DMS 273 (cell line): ENCODE results near the gene SRGAP2.
A peak's percentile ranks its signal among the peaks of the same experiment; 100 is the strongest.
"Not testable (repeated sequence)": the region's sequence is repeated elsewhere in the genome, so short reads cannot be mapped to it uniquely, and the experiment has no call there.

Experiments used
- DNase-seq: peaks from one replicate; lab custom pipeline; 2025; ENCODE audit not compliant: unreplicated experiment; lab: John Stamatoyannopoulos, UW

Gene SRGAP2

GRCh38 chr1:206203364-206204158 lies at the start of gene SRGAP2:
SRGAP2 (plus strand) TSS chr1:206203541; CDS start chr1:206205971, 2,430 bp downstream.
- peak; percentile 77 for DNase-seq

DNA sequence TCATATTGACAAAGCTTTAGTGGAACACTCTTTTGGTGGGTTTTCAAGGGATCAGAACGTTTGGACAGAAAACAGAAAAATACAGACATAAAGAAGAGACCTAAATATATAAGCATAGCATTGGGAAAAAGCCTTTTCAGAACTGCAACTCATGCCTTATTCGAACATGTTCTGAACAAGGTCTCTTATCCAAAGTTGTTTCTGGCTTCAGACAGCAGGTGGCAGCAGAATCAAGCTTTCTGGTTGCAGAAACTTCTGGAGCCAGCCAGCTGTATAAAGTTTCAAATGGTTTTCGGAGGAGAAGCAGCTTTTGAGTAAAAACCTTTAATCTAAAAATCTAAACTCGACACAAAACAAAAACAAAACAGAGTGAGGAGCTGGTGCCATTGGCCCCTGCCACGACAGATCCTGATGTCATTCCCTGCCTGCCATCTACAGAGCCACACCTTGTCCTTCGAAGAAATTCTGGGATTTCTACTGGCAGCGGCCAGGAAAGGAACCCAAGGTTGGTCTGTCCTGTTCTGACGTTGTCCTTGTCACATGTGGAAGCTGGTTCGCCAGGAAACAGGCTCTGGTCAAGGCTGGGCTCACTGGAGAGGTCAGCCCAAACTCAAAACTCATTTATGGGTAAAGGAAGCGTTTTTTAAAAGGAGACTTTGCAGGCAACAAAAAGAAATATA lies 35.9 kb upstream of the SRGAP2 start:
- DNase-seq = not testable (repeated sequence)

- not testable (repeated sequence) for DNase-seq
Observed at GRCh38 chr1:206169794-206170193, 33.5 kb upstream of the SRGAP2 start.

- DNase-seq = not testable (repeated sequence)
Observed at GRCh38 chr1:206173110-206173719, 30.1 kb upstream of the SRGAP2 start.

DNA sequence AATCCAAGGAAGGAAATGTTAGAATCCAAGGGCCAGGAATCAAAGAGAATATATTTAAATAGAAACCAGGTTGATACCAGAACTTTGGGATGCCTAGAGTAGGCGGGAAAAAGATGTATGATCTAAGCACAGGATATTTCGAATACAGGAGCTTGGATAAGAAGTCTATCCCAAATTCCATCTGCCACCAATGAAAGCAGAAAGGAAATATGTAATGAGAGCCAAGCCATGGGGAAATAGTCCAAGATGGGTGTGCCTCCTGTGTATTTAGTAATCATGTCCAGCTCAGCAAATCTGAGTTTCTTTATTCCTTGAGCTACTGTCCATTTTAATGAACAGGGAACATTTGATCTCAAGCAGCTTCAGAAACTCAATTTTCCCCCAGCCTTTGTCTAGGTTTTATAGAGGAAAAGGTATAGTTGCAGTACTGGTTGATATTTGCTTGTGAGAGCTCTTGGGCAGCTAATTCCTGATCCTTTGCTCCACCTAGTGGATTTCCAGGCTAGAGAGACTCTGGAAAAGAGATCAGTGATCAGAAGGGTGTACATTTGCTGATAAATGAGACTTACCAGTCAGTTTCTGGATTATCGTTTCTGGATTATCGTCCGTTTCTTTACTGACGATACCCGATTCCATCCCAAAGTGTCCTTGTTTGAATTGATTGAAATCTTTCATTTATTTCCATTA lies 29.0 kb upstream of the SRGAP2 start:
- DNase-seq = peak; percentile 44

GRCh38 chr1:206175459-206176113 lies 27.8 kb upstream of the SRGAP2 start:
- DNase-seq = peak; percentile 33

GRCh38 chr1:206176114-206176502 lies 27.2 kb upstream of the SRGAP2 start:
- DNase-seq = not testable (repeated sequence)

- DNase-seq = not testable (repeated sequence)
Observed at GRCh38 chr1:206178061-206178989, 25.0 kb upstream of the SRGAP2 start.

GRCh38 chr1:206179666-206180065 lies 23.7 kb upstream of the SRGAP2 start:
- DNase-seq = not testable (repeated sequence)

GRCh38 chr1:206182368-206183317 lies 20.7 kb upstream of the SRGAP2 start:
- DNase-seq = not testable (repeated sequence)

DNA sequence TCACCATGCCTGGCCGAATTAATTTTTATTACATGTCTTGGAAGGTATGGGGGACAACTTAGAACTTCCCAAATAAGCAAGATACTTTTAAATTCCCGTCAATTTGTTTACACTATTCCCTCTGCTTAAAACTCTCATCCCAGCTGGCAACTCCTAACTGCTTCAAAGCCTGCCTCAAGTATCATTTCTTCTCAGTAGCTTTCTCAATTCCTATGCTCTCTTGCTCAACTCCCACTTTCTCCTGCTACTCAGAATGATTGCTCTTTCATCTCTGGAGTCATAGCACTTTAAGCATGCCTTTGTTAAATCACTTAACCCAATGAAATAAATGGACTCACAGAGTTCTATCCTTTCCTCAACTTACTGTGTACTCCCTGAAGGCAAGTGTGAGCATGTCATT lies 19.6 kb upstream of the SRGAP2 start:
- DNase-seq = not testable (repeated sequence)

DNA sequence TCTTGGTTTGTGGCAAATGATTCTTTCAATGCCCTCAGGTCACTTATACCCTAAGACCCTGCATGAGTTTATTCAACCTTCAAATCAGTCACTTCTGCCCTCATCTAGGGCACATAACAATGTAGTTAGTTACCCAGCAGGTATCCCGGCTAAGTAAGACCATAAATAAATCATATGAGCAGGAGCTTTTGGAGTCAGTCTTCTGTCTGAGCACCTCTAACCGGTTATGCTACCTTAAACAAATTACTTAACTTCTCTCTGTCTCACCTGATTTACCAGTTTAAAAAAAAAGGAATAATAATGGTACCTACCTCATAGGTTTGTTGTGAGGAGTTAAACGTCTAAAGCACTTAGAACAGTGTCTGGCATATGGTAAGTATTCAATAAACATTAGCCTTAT lies 17.6 kb upstream of the SRGAP2 start:
- not testable (repeated sequence) for DNase-seq

- not testable (repeated sequence) for DNase-seq
Observed at GRCh38 chr1:206186826-206187225, 16.5 kb upstream of the SRGAP2 start.

DNA sequence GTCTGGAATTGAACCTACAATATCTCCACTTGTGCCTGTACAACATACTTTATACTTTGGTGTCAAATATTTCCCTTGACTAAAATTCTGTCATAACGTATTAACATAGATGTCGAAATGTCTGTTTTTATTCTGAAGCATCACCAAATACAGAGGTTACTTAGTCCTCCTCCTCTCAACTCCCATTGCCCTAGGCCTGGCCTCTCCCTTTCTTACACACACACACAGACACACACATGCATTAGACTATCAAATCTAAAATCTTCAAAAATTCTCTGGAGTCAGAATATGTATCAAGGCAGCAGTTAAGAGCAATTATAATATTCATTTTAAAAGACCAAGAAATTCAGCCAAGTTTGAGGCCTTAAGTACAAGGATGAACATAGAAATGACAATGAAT lies 8.2 kb upstream of the SRGAP2 start:
- DNase-seq = not testable (repeated sequence)

- DNase-seq = not testable (repeated sequence)
Observed at GRCh38 chr1:206196748-206197424, 6.5 kb upstream of the SRGAP2 start.

- DNase-seq = peak; percentile 99
Observed at GRCh38 chr1:206202789-206203363, 465 bp upstream of the SRGAP2 start, which contains the start of gene FAM72A. FAM72A (minus strand) TSS chr1:206202839; CDS start chr1:206202025, 814 bp downstream.

DNA sequence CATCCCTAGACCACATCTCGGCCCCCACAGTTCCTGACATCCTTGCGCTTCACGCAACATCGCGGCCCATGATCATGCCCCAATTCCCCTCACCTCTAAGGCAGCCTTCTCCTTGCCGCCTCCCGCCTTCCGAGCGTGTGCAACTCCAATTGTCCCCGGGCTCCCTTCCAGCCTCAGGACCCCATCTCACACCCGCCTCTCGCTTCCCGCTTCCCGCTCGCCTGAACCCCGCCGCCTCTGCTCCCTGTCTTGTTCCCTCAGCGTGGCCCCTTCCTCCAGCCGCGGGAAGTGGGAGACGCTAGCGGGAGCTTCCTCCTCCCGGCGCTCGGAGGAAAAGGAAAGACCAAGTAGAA lies 794 bp downstream of the SRGAP2 start:
- not testable (repeated sequence) for DNase-seq
